OCI-LY7 (cell line): ENCODE measurements around the gene ADCK2. TPM values are rescaled to one million over a fixed set of nuclear protein-coding genes. Genes with fewer than 3 reads are reported as not detected.
"Not testable (repeated sequence)": the region's sequence is repeated elsewhere in the genome, so short reads cannot be mapped to it uniquely, and the experiment has no call there.

Source experiments
- BruUV-seq: library from RNA; stranded (reverse); fragments of 400-500 nt; replicated peaks from 2 replicates; lab custom pipeline; 2021; lab: Mats Ljungman, UMichigan
- CTCF ChIA-PET: fragments of 300-600 bp; sonication (Branson Sonifier 250); formaldehyde crosslinking; loops from one replicate; lab custom pipeline; 2022; ENCODE audit warnings: antibody characterized with exemption; ENCODE audit not compliant: unreplicated experiment; lab: Charles Lee
- POLR2A ChIA-PET: fragments of 300-600 bp; sonication (Branson Sonifier 250); formaldehyde crosslinking; loops from one replicate; lab custom pipeline; 2022; ENCODE audit warnings: antibody characterized with exemption; lab: Charles Lee
- DNase-seq: peaks from one replicate; pipeline ENCODE4 v3.0.0-alpha.2; 2015; ENCODE audit warnings: low spot score
- H2AFZ ChIP-seq: fragments of 200-600 bp; sonication (generic), shearing (Covaris generic); 2 replicates; pipeline ENCODE4 v1.6.1; 2014; ENCODE audit warnings: mild to moderate bottlenecking, antibody characterized with exemption, low read length, moderate library complexity
- H3K27ac ChIP-seq: fragments of 200-600 bp; sonication (generic); 2 replicates; pipeline ENCODE4 v1.5.1; 2014; ENCODE audit warnings: mixed run types, low read depth, mild to moderate bottlenecking, moderate library complexity, low read length, inconsistent platforms; ENCODE audit not compliant: poor library complexity, severe bottlenecking
- H3K36me3 ChIP-seq: fragments of 200-600 bp; sonication (generic); 2 replicates; pipeline ENCODE4 v1.6.1; 2014; ENCODE audit warnings: mild to moderate bottlenecking, antibody characterized with exemption, low read length, moderate library complexity, mixed read lengths; ENCODE audit not compliant: insufficient read depth
- H3K4me1 ChIP-seq: fragments of 200-600 bp; sonication (generic); 2 replicates; pipeline ENCODE4 v1.5.1; 2014; ENCODE audit warnings: mild to moderate bottlenecking, low read length; ENCODE audit not compliant: insufficient read depth, poor library complexity, severe bottlenecking
- H3K4me2 ChIP-seq: fragments of 200-600 bp; sonication (generic); 2 replicates; pipeline ENCODE4 v1.6.1; 2014; ENCODE audit warnings: mild to moderate bottlenecking, low read length
- H3K4me3 ChIP-seq: fragments of 200-600 bp; sonication (generic); 2 replicates; pipeline ENCODE4 v1.5.1; 2014; ENCODE audit warnings: mild to moderate bottlenecking, low read depth, low read length; ENCODE audit not compliant: poor library complexity, severe bottlenecking
- H3K79me2 ChIP-seq: fragments of 200-600 bp; sonication (generic); 2 replicates; pipeline ENCODE4 v1.6.1; 2016; ENCODE audit warnings: low read depth, mild to moderate bottlenecking, low read length, moderate library complexity, mixed read lengths; ENCODE audit not compliant: insufficient read depth
- H3K9me2 ChIP-seq: fragments of 200-600 bp; sonication (generic); 2 replicates; pipeline ENCODE4 v1.6.1; 2016; ENCODE audit warnings: mild to moderate bottlenecking, low read length, mixed read lengths; ENCODE audit not compliant: insufficient read depth
- H3K9me3 ChIP-seq: fragments of 200-600 bp; sonication (generic); 2 replicates; pipeline ENCODE4 v1.6.1; 2014; ENCODE audit warnings: mild to moderate bottlenecking, mixed run types, low read length, mixed read lengths
- H4K20me1 ChIP-seq: fragments of 200-600 bp; sonication (generic); 2 replicates; pipeline ENCODE4 v1.6.1; 2014; ENCODE audit warnings: mild to moderate bottlenecking, antibody characterized with exemption, low read length, moderate library complexity, mixed read lengths; ENCODE audit not compliant: insufficient read depth
- EZH2phosphoT487 ChIP-seq: fragments of 200-600 bp; sonication (generic); IDR thresholded peaks from 2 replicates; pipeline ENCODE4 v1.6.1; 2018; ENCODE audit warnings: low read depth, borderline replicate concordance, mild to moderate bottlenecking, mixed run types, antibody characterized with exemption, low read length, moderate library complexity, mixed read lengths
- intact Hi-C: fragments of 100-400 bp; cut with micrococcal nuclease; formaldehyde crosslinking; loops from one replicate; pipeline ENCODE4 v1.10.0; 2022; ENCODE audit not compliant: unreplicated experiment
- total RNA-seq, 2 experiments: library from RNA; depleted of rRNA in 1 of 2; stranded (reverse); fragments of >200 nt in 1 of 2; shearing (Covaris generic) in 1 of 2; gene quantifications; 2 replicates each; pipeline ENCODE4 v1.2.3, GENCODE V29; 2014 to 2022
- TF ChIP-seq, protein P1 (sequence below): fragments of 200-600 bp; sonication (generic); conservative IDR thresholded peaks from 2 replicates; pipeline ENCODE4 v1.5.1; 2014; ENCODE audit warnings: mild to moderate bottlenecking, antibody characterized with exemption, low read length, moderate library complexity, mixed read lengths

ADCK2 gene
- total RNA-seq, 2 experiments from 2014 or later, result 45.8 to 60.2 TPM

DNA sequence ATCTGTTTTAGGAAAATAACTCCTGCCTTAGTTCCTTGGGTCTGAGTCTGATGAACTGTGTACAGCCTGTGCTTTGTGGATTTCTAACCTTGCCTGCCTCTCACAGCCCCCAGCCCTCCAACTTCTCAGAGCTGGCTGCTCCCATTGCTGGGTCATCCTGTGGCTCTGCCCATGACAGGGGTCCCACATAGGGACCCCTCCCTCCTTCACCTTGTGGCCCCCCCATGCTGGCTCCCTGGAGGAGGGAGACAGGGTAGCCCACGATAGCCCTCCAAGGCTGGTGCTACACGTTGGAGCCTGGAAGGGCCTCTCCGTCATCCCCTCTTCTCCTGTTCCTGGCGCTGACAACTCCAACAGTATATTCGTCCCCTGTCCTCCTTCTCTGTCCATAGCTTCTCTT lies 29.3 kb upstream of the ADCK2 start:
- peaks cover 13% of the 10 kb centered on the region for H3K4me1 ChIP-seq
- no peak for TF ChIP-seq EZH2phosphoT487
- TF ChIP-seq, protein P1, sequence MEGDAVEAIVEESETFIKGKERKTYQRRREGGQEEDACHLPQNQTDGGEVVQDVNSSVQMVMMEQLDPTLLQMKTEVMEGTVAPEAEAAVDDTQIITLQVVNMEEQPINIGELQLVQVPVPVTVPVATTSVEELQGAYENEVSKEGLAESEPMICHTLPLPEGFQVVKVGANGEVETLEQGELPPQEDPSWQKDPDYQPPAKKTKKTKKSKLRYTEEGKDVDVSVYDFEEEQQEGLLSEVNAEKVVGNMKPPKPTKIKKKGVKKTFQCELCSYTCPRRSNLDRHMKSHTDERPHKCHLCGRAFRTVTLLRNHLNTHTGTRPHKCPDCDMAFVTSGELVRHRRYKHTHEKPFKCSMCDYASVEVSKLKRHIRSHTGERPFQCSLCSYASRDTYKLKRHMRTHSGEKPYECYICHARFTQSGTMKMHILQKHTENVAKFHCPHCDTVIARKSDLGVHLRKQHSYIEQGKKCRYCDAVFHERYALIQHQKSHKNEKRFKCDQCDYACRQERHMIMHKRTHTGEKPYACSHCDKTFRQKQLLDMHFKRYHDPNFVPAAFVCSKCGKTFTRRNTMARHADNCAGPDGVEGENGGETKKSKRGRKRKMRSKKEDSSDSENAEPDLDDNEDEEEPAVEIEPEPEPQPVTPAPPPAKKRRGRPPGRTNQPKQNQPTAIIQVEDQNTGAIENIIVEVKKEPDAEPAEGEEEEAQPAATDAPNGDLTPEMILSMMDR, result no peak
- no peak overlapping the region for H2AFZ ChIP-seq
- no TSS peak for BruUV-seq
- no peaks in the 10 kb centered on the region for H3K79me2 ChIP-seq
- no peak for DNase-seq
- no peaks in the 10 kb centered on the region for H3K36me3 ChIP-seq
- no peaks in the 10 kb centered on the region for H3K9me2 ChIP-seq
- H3K4me2 ChIP-seq, result no peak overlapping the region
- H3K9me3 ChIP-seq, result no peaks in the 10 kb centered on the region
- POLR2A ChIA-PET, result no interaction called here
- no peak overlapping the region for H3K4me3 ChIP-seq
- H4K20me1 ChIP-seq, result no peaks in the 10 kb centered on the region
- intact Hi-C loops, result no loop called here
- CTCF ChIA-PET, result no interaction called here
- H3K27ac ChIP-seq, result no peak overlapping the region

DNA sequence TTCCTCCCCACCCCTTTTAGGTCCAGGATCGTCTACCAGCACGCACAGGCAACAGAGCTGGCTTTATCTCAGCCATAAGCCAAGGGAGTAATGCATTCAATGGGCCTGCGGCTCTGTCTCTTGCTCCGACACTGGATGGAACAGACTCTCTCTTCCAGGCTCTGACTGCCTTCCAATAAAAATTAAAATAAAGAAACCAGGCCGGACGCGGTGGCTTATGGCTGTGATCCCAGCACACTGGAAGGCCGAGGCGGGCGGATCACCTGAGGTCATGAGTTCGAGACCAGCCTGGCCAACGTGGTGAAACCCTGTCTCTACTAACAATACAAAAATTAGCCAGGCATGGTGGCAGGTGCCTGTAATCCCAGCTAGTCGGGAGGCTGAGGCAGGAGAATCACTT lies 28.0 kb upstream of the ADCK2 start:
- H3K27ac ChIP-seq, H3K4me3 ChIP-seq, H2AFZ ChIP-seq, intact Hi-C loops, POLR2A ChIA-PET, BruUV-seq, DNase-seq, H3K9me3 ChIP-seq, CTCF ChIA-PET, H4K20me1 ChIP-seq, H3K4me2 ChIP-seq, H3K36me3 ChIP-seq, H3K79me2 ChIP-seq, H3K9me2 ChIP-seq: not testable (repeated sequence)
- H3K4me1 ChIP-seq, result peaks cover 13% of the 10 kb centered on the region

DNA sequence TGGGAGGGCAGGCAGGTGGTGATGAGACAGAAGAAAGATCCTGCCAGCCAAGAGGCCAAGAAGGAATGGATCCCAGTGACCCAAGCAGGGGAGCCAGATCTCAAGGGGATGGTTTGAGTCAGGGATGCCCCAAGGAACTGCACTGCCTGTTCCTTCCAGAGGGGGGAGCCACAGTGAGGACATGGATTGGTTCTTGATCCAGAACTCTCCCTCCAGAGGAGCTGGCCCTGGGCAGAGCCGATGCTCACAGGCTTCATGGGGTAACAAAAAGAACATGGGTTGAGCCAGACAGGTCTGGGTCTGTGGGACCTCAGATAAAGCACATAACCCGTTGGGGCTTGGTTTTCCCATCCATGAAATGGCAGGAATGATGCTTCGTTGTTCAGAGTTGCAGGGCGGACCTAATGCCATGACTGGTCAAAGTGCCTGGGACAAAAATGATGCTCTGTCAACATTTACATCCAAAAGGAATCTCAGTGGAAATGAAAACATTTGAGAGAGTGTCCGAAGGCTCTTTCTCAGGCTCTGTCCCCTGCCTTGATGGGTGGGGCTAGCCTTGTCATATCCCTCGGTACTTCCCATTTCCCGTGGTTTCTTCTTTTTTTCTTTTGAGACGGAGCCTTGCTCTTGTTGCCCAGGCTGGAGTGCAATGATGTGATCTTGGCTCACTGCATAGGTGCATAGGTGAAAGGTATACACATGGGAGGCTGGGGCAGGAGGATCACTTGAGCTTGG lies 27.4 kb upstream of the ADCK2 start:
- TF ChIP-seq EZH2phosphoT487, result no peak
- TF ChIP-seq, protein P1, result peak; percentile 58
- no peak for DNase-seq
- POLR2A ChIA-PET, result no interaction called here

More for the DNA sequence above, 27.4 kb upstream of the ADCK2 start:
- Histone ChIP-seq H3K36me3 (no peaks in the 10 kb centered on the region), H3K4me2 (no peak overlapping the region), H3K4me3 (no peak overlapping the region), H3K4me1 (peaks cover 13% of the 10 kb centered on the region), H3K27ac (no peak overlapping the region), H3K9me2 (no peaks in the 10 kb centered on the region), H2AFZ (no peak overlapping the region), H3K9me3 (no peaks in the 10 kb centered on the region), H4K20me1 (no peaks in the 10 kb centered on the region), H3K79me2 (no peaks in the 10 kb centered on the region)
- no TSS peak for BruUV-seq
- intact Hi-C loops, result no loop called here
- CTCF ChIA-PET, result no interaction called here
